COLO668 (cell line): Measurements from ENCODE around the gene PLPP2.
"Not testable (repeated sequence)": the region's sequence is repeated elsewhere in the genome, so short reads cannot be mapped to it uniquely, and the experiment has no call there.

Experiments used
- DNase-seq: peaks from one replicate; lab custom pipeline; 2025; ENCODE audit not compliant: unreplicated experiment; lab: John Stamatoyannopoulos, UW

The PLPP2 gene

DNA sequence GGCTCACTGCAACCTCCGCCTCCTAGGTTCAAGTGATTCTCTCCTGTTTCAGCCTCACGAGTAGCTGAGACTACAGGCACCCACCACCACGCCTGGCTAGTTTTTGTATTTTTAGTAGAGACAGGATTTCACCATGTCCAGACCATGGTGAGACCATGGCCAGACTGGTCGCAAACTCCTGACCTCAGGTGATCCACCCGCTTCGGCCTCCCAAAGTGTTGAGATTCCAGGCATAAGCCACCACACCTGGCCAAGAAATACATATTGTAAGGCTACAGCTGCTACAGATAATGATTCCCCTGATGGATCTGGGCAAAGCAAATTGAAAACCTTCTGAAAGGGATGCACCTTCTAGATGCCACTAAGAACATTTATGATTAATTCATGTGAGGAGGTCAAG, 17.8 kb downstream of the PLPP2 start:
- no peak for DNase-seq

DNA sequence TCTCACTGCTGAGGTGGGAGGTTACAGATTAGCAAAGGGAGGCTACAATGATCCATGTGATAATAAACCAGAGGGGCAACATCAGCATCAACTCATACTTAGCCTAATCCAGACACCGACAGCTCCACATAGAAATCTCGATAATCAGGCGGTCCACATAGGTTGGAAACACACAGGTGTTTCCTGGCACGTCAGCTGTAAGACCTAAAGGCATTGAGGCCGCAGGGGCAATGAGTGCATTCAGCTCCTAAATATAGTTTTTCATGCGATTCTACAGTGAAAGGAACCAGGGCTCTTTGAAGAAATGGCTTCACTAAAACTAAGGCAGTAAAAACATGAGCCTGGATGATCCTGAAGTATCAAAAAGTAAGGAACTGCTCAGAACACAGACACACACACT, 19.3 kb downstream of the PLPP2 start:
- DNase-seq = no peak

GRCh38 chr19:270766-271318, 20.4 kb downstream of the PLPP2 start:
- DNase-seq = not testable (repeated sequence)

GRCh38 chr19:269241-269640, 22.0 kb downstream of the PLPP2 start:
- no peak for DNase-seq

- no peak for DNase-seq
Measured at GRCh38 chr19:262125-262524, 29.1 kb downstream of the PLPP2 start.

- DNase-seq = not testable (repeated sequence)
Measured at GRCh38 chr19:256804-257203, 34.4 kb downstream of the PLPP2 start.

- not testable (repeated sequence) for DNase-seq
Measured at GRCh38 chr19:252421-253186, 38.6 kb downstream of the PLPP2 start.

DNA sequence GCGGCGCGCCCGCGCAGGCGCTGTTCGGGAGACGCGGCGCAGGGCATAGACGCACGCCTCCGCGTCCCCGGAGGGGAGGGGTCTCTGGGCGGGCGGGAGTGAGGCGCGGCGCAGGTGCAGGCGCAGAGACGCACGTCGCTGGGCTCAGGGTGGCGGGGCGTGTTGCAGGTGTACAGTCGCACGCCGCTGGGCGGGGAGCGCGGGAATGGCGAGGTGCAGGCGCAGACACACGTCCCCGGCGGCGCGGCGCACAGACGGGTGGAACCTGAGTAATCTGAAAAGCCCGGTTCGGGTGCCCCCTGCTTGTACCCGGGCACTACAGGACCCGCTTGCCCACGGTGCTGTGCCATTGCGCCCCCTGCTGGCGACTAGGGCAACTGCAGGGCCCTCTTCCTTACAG, 44.7 kb downstream of the PLPP2 start:
- no peak for DNase-seq

GRCh38 chr19:245900-246299, 45.3 kb downstream of the PLPP2 start:
- not testable (repeated sequence) for DNase-seq

DNA sequence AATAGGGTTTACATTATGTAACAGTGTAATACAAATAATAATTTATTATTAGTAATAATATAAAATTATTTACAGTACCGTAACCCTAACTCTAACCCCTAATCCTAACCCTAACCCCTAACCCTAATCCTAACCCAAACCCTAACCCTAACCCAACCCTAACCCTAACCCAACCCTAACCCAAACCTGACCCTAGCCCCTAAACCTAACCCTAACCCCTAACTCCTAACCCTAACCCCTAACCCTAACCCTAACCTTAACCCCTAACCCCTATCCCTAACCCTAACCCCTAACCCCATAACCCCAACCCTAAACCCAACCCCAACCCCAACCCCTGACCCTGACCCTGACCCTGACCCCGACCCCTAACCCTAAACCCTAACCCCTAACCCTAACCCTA, 45.7 kb downstream of the PLPP2 start:
- no peak for DNase-seq
